ENCODE data around the gene OTC. TPM values are rescaled to one million over a fixed set of nuclear protein-coding genes. Genes with fewer than 3 reads are reported as not detected.

The OTC gene
- total RNA-seq, 2 donors from 2014 or later, result 0.34 TPM; not detected in 1

GRCh38 chrX:38347136-38347535 lies 5.3 kb upstream of the OTC start:
- WGBS, result 68% methylated on average over 2 of the region's 2 CpGs
- H3K36me3 ChIP-seq, result no peaks in the 10 kb centered on the region
- H3K9me3 ChIP-seq, result no peaks in the 10 kb centered on the region
- no peak overlapping the region for H3K4me3 ChIP-seq
- intact Hi-C loops (cut with DNase I), result no loop called here
- no peaks in the 10 kb centered on the region for H3K4me1 ChIP-seq (replicated peaks)
- no peak for DNase-seq (ENCODE audit: low spot score)
- H3K27ac ChIP-seq, result no peak overlapping the region
- TF ChIP-seq CTCF (IDR thresholded peaks at IDR 0.05) (no peak), POLR2A (IDR thresholded peaks at IDR 0.05) (no peak), POLR2AphosphoS5 (IDR thresholded peaks at IDR 0.05) (no peak)
- H3K27me3 ChIP-seq (replicated peaks; ENCODE audit: insufficient read depth), result no peaks in the 10 kb centered on the region

- no peaks in the 10 kb centered on the region for H3K9me3 ChIP-seq
- no peak for DNase-seq (ENCODE audit: low spot score)
- TF ChIP-seq POLR2A (IDR thresholded peaks at IDR 0.05) (no peak), POLR2AphosphoS5 (IDR thresholded peaks at IDR 0.05) (no peak), CTCF (IDR thresholded peaks at IDR 0.05) (no peak)
- H3K4me3 ChIP-seq, result no peak overlapping the region
- H3K27me3 ChIP-seq (replicated peaks; ENCODE audit: insufficient read depth), result no peaks in the 10 kb centered on the region
- H3K4me1 ChIP-seq (replicated peaks), result no peaks in the 10 kb centered on the region
- 86% methylated on average over 3 of the region's 3 CpGs for WGBS
- no peaks in the 10 kb centered on the region for H3K36me3 ChIP-seq
- H3K27ac ChIP-seq, result no peak overlapping the region
- intact Hi-C loops (cut with DNase I), result no loop called here
Observed at GRCh38 chrX:38351346-38351745, 1.1 kb upstream of the OTC start.

GRCh38 chrX:38356401-38356800 lies 4.0 kb downstream of the OTC start:
- 95% methylated on average over 8 of the region's 8 CpGs for WGBS
- no peak overlapping the region for H3K27ac ChIP-seq
- DNase-seq (ENCODE audit: low spot score), result no peak

GRCh38 chrX:38357747-38358673 lies 5.6 kb downstream of the OTC start:
- H3K27me3 ChIP-seq (replicated peaks; ENCODE audit: insufficient read depth), result no peaks in the 10 kb centered on the region
- H3K27ac ChIP-seq, result no peak overlapping the region
- H3K4me3 ChIP-seq, result no peak overlapping the region
- no peak for DNase-seq (ENCODE audit: low spot score)
- no peaks in the 10 kb centered on the region for H3K36me3 ChIP-seq
- TF ChIP-seq POLR2AphosphoS5 (IDR thresholded peaks at IDR 0.05) (no peak), CTCF (IDR thresholded peaks at IDR 0.05) (no peak), POLR2A (IDR thresholded peaks at IDR 0.05) (no peak)
- intact Hi-C loops (cut with DNase I), result no loop called here
- H3K4me1 ChIP-seq (replicated peaks), result no peaks in the 10 kb centered on the region
- WGBS, result 24% methylated on average over 4 of the region's 4 CpGs
- H3K9me3 ChIP-seq, result no peaks in the 10 kb centered on the region

More at GRCh38 chrX:38356401-38356800, 4.0 kb downstream of the OTC start:
- Histone ChIP-seq H3K36me3 (no peaks in the 10 kb centered on the region), H3K27me3 (replicated peaks; ENCODE audit: insufficient read depth) (no peaks in the 10 kb centered on the region), H3K4me3 (no peak overlapping the region), H3K4me1 (replicated peaks) (no peaks in the 10 kb centered on the region), H3K9me3 (no peaks in the 10 kb centered on the region)
- intact Hi-C loops (cut with DNase I), result no loop called here
- TF ChIP-seq CTCF (IDR thresholded peaks at IDR 0.05) (no peak), POLR2A (IDR thresholded peaks at IDR 0.05) (no peak), POLR2AphosphoS5 (IDR thresholded peaks at IDR 0.05) (no peak)

- no peak for DNase-seq (ENCODE audit: low spot score)
- no peak overlapping the region for H3K4me3 ChIP-seq
- no peaks in the 10 kb centered on the region for H3K9me3 ChIP-seq
- intact Hi-C loops (cut with DNase I), result no loop called here
- no peaks in the 10 kb centered on the region for H3K27me3 ChIP-seq (replicated peaks; ENCODE audit: insufficient read depth)
- no peaks in the 10 kb centered on the region for H3K36me3 ChIP-seq
- H3K27ac ChIP-seq, result no peak overlapping the region
- TF ChIP-seq POLR2AphosphoS5 (IDR thresholded peaks at IDR 0.05), result no peak
- no peaks in the 10 kb centered on the region for H3K4me1 ChIP-seq (replicated peaks)
Observed at GRCh38 chrX:38363046-38363445, 10.6 kb downstream of the OTC start.
